HG03378 (cell line): ENCODE data around the gene IFT52.

ENCODE experiments used
- ATAC-seq: cut with Tn5 transposase; IDR thresholded peaks from one replicate; pipeline ENCODE4 v1.9.1; 2021; ENCODE audit warnings: mild to moderate bottlenecking, moderate library complexity; ENCODE audit not compliant: unreplicated experiment

The IFT52 gene, protein sequence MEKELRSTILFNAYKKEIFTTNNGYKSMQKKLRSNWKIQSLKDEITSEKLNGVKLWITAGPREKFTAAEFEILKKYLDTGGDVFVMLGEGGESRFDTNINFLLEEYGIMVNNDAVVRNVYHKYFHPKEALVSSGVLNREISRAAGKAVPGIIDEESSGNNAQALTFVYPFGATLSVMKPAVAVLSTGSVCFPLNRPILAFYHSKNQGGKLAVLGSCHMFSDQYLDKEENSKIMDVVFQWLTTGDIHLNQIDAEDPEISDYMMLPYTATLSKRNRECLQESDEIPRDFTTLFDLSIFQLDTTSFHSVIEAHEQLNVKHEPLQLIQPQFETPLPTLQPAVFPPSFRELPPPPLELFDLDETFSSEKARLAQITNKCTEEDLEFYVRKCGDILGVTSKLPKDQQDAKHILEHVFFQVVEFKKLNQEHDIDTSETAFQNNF

DNA sequence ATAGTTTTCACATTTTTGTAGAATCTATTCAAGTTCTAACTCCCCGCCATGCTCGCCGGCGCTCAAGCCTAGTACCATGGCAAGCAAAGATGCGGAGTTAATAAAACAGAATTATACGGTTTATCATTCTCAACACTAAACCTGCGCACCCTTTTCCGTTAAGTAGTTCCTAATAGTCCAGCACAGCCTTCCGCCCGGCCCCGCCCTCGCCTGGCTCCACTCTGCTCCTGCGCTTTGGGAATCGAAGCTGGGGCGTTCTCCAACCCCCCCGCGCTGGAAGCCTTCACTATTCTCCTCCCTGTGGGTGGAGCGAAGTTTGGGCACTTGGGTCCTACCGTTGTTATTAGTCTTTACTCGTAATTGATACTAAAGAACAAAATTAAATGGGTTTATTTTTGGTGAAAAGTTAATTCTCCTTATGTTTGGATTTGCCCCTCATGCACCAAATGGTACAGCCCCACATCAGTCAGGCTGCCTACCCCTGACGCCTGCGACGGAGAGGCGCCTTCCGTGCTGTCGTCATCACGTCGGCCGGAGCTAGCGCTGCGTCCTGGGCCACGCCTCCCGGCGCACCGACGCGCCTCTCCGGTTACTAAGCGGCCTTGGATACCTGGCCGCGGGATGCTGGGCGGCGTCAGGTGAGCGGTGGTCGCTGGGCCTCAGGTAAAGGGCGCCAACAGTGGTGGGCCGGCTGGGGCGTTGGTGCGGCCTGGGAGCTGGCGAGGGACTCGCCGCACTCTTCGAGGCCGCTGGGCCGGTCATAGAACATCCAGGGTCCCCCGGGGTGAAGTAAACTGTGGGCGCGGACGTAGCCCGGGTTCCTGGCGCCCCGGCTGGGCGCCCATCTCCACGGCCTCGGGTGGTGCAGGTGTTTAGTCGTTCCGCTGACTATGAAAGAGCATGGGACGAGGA, at the start of gene IFT52:
TSS of gene IFT52 (plus strand) at position 546 of the 912 bp plus-strand sequence. CDS start 3,762 bp downstream, outside the sequence.
- ATAC-seq: peak; percentile 92

- no peak for ATAC-seq
Measured at GRCh38 chr20:43541214-43541613, 49.5 kb upstream of the IFT52 start.

GRCh38 chr20:43542161-43542560, 48.6 kb upstream of the IFT52 start:
- ATAC-seq: no peak

- ATAC-seq: no peak
Measured at GRCh38 chr20:43542674-43543073, 48.1 kb upstream of the IFT52 start.

- ATAC-seq: no peak
Measured at GRCh38 chr20:43543138-43543537, 47.6 kb upstream of the IFT52 start.

GRCh38 chr20:43544501-43544900, 46.2 kb upstream of the IFT52 start:
- no peak for ATAC-seq

GRCh38 chr20:43545837-43546578, 44.7 kb upstream of the IFT52 start:
- no peak for ATAC-seq

GRCh38 chr20:43548273-43548880, 42.4 kb upstream of the IFT52 start:
- no peak for ATAC-seq

GRCh38 chr20:43549416-43550065, 41.2 kb upstream of the IFT52 start:
- ATAC-seq: no peak

DNA sequence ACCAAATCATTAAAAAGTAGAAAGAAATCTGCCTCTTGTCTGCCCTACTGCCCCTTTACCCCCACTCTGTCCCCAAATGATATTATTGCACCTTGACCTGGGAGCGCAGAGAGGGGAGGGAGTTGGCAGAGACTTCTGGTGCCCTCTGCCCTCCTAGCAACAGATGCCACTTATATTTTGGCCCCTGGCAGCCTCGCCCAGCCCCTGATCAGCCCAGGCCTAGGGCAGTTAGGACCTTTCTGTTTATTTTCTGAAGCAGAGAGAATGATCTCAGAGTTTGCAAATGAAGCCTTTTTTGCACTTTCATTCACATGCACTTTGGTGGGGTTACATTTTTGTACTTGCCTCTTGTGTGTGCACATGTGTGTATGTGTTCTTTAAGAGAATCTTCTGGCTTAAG, 40.3 kb upstream of the IFT52 start:
- ATAC-seq: no peak

- no peak for ATAC-seq
Measured at GRCh38 chr20:43554369-43554768, 36.4 kb upstream of the IFT52 start.

GRCh38 chr20:43558412-43559146, 32.2 kb upstream of the IFT52 start, which contains the start of gene SGK2:
Gene SGK2 (plus strand): TSS chr20:43559027. CDS start chr20:43566496, 7,469 bp downstream.
- no peak for ATAC-seq

- ATAC-seq: no peak
Measured at GRCh38 chr20:43559147-43559987, 31.4 kb upstream of the IFT52 start.

GRCh38 chr20:43560974-43561373, 29.8 kb upstream of the IFT52 start:
- ATAC-seq: no peak

- ATAC-seq: no peak
Measured at GRCh38 chr20:43563429-43563828, 27.3 kb upstream of the IFT52 start.

DNA sequence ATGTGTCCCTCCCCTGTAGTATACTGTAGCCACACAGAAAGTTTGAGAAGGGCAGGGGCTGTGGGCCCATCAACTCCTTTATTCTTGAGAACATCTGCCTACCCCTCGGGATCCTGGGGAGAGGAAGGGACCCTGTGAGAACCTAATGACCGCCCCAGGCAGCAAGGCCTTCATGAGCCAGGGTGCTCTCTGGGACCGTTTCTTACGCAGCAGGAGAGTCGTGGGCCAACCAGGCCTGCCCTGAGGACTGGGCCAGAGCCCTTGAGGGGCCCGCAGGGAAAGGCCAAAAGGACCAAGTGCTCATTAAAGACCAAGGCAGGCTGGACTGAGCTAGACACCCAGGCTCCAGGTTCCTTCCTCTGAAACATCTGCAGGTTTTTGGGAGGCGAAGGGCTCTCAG, 26.7 kb upstream of the IFT52 start:
- ATAC-seq: no peak

GRCh38 chr20:43564455-43564854, 26.3 kb upstream of the IFT52 start:
- ATAC-seq: no peak

DNA sequence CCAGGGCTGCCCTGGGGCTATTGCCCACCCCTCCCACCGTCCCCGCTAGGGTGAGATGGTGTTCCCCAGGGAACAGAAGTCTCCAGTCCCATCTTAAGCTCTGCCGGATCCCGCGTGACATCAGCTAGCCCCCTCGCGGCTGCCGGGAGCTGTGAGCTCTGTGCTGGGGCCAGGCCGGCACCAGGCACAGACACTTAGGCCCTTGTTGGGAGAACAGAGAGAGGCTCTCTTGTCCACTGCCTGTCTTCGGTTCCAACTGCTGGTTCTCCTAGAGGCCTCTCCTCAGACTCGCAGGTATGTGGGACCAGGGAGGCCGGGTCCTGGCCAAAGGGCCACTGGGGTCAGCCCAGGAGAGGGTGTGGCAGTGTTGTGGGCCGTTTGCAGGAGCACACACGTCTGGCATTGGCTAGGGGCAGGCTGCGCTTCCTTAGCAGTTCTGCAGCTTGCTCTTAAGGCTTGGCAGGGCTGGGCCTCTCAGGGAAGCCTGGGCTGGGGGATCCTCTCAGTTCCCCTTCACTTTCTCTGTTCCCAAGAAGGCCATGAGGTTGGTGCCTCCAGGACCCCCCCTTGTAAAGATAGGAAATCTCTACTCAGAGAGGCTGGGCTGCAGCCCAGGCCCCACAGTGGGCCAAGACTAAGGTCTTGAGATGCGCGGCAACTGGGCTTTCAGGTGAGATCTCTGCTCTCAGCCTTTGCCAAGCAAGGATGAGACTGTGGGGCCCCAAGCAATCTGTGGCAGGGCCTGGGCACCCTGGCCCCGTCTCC, 25.6 kb upstream of the IFT52 start:
- no peak for ATAC-seq
